DOHH2 (cell line): ENCODE measurements around the gene ESRRA.

ENCODE experiments used
- H3F3A ChIP-seq: fragments of 200-600 bp; sonication (generic), shearing (Covaris generic); 2 replicates; pipeline ENCODE4 v1.6.0; 2016; ENCODE audit warnings: antibody characterized with exemption, mild to moderate bottlenecking; ENCODE audit not compliant: control insufficient read depth, insufficient read depth
- H3K27ac ChIP-seq: fragments of 200-600 bp; sonication (generic); 2 replicates; pipeline ENCODE4 v1.5.1; 2014; ENCODE audit warnings: low read depth, mild to moderate bottlenecking, low read length, moderate library complexity
- H3K27me3 ChIP-seq: fragments of 200-600 bp; sonication (generic); 2 replicates; pipeline ENCODE4 v1.6.1; 2014; ENCODE audit warnings: mild to moderate bottlenecking, low read length, mixed read lengths; ENCODE audit not compliant: control insufficient read depth
- H3K36me3 ChIP-seq: fragments of 200-600 bp; sonication (generic); 2 replicates; pipeline ENCODE4 v1.6.1; 2014; ENCODE audit warnings: mild to moderate bottlenecking, low read length, moderate library complexity, mixed read lengths; ENCODE audit not compliant: control insufficient read depth
- H3K4me1 ChIP-seq: fragments of 200-600 bp; sonication (generic); 2 replicates; pipeline ENCODE4 v1.6.1; 2014; ENCODE audit warnings: mild to moderate bottlenecking, low read length, mixed read lengths; ENCODE audit not compliant: control insufficient read depth
- H3K4me2 ChIP-seq: fragments of 200-600 bp; sonication (generic); 2 replicates; pipeline ENCODE4 v1.6.0; 2014; ENCODE audit warnings: mild to moderate bottlenecking, low read length, moderate library complexity
- H3K4me3 ChIP-seq: fragments of 200-600 bp; sonication (generic); 2 replicates; pipeline ENCODE4 v1.5.1; 2014; ENCODE audit warnings: mild to moderate bottlenecking, low read length, mixed read lengths
- H3K79me2 ChIP-seq: fragments of 200-600 bp; sonication (generic); 2 replicates; pipeline ENCODE4 v1.6.1; 2014; ENCODE audit warnings: mild to moderate bottlenecking, low read length, mixed read lengths; ENCODE audit not compliant: control insufficient read depth
- H3K9me2 ChIP-seq: fragments of 200-600 bp; sonication (generic); replicated peaks from 2 replicates; pipeline ENCODE4 v1.6.1; 2014; ENCODE audit warnings: mild to moderate bottlenecking, low read length, mixed read lengths; ENCODE audit not compliant: control insufficient read depth
- H3K9me3 ChIP-seq: fragments of 200-600 bp; sonication (generic); 2 replicates; pipeline ENCODE4 v1.6.1; 2014; ENCODE audit warnings: antibody characterized with exemption, low read length, mixed read lengths; ENCODE audit not compliant: control insufficient read depth, insufficient read depth
- H4K20me1 ChIP-seq: fragments of 200-600 bp; sonication (generic); 2 replicates; pipeline ENCODE4 v1.6.0; 2014; ENCODE audit warnings: low read depth, mild to moderate bottlenecking, antibody characterized with exemption, low read length, moderate library complexity; ENCODE audit not compliant: control insufficient read depth, insufficient read depth
- CTCF ChIP-seq: fragments of 200-600 bp; sonication (generic); IDR thresholded peaks from one replicate; pipeline ENCODE4 v1.5.1; 2014; ENCODE audit warnings: antibody characterized with exemption, mild to moderate bottlenecking, low read depth, low read length; ENCODE audit not compliant: poor library complexity, severe bottlenecking
- EZH2phosphoT487 ChIP-seq: fragments of 200-600 bp; sonication (generic); IDR thresholded peaks from 2 replicates; pipeline ENCODE4 v1.6.1; 2017; ENCODE audit warnings: borderline replicate concordance, mild to moderate bottlenecking, antibody characterized with exemption, low read length, moderate library complexity, mixed read lengths

ESRRA gene

GRCh38 chr11:64362339-64362738 is 57.0 kb downstream of the ESRRA start:
- Histone ChIP-seq H4K20me1 (no peaks in the 10 kb centered on the region), H3K4me1 (peaks cover 42% of the 10 kb centered on the region), H3K36me3 (peaks cover 26% of the 10 kb centered on the region), H3K27me3 (no peaks in the 10 kb centered on the region), H3K4me2 (no peak overlapping the region), H3K9me2 (no peaks in the 10 kb centered on the region), H3K27ac (no peak overlapping the region), H3F3A (peaks cover 8% of the 10 kb centered on the region; the same call in 1 of the 2 replicates), H3K9me3 (no peaks in the 10 kb centered on the region), H3K4me3 (no peak overlapping the region), H3K79me2 (peaks cover 6% of the 10 kb centered on the region; the same call in 1 of the 2 replicates)
- TF ChIP-seq CTCF = no peak
- no peak for TF ChIP-seq EZH2phosphoT487

GRCh38 chr11:64364435-64364834 is 59.1 kb downstream of the ESRRA start:
- Histone ChIP-seq H3F3A (peaks cover 8% of the 10 kb centered on the region; the same call in 1 of the 2 replicates), H4K20me1 (no peaks in the 10 kb centered on the region), H3K9me3 (no peaks in the 10 kb centered on the region), H3K4me3 (no peak overlapping the region), H3K79me2 (peaks cover 3% of the 10 kb centered on the region; the same call in 1 of the 2 replicates), H3K27me3 (no peaks in the 10 kb centered on the region), H3K9me2 (no peaks in the 10 kb centered on the region), H3K27ac (peak overlapping the region; percentile 41), H3K4me1 (peaks cover 26% of the 10 kb centered on the region), H3K4me2 (peak overlapping the region; percentile 10; the same call in 1 of the 2 replicates), H3K36me3 (peaks cover 26% of the 10 kb centered on the region)
- TF ChIP-seq EZH2phosphoT487 = no peak
- TF ChIP-seq CTCF = no peak

GRCh38 chr11:64364911-64365310 is 59.6 kb downstream of the ESRRA start:
- Histone ChIP-seq H4K20me1 (no peaks in the 10 kb centered on the region), H3K4me2 (no peak overlapping the region), H3K4me1 (peaks cover 21% of the 10 kb centered on the region), H3K79me2 (no peaks in the 10 kb centered on the region), H3K9me2 (no peaks in the 10 kb centered on the region), H3K36me3 (peaks cover 26% of the 10 kb centered on the region), H3K4me3 (no peak overlapping the region), H3F3A (peaks cover 8% of the 10 kb centered on the region; the same call in 1 of the 2 replicates), H3K27me3 (no peaks in the 10 kb centered on the region), H3K27ac (0 out of 2 replicates have a peak overlapping the region, but pooled peaks have one; percentile 22), H3K9me3 (no peaks in the 10 kb centered on the region)
- TF ChIP-seq CTCF (no peak), EZH2phosphoT487 (no peak)
